ENCODE data around the gene CD3D. TPM values are rescaled to one million over a fixed set of nuclear protein-coding genes. Genes with fewer than 3 reads are reported as not detected.

CD3D gene
- polyA plus RNA-seq (2013, experiment 1 of 2), result not detected
- not detected for polyA plus RNA-seq (2013, experiment 2 of 2)

- Histone ChIP-seq H3K18ac (ENCODE audit: low read depth in 1 of 2, low read length in 2 of 2) (no peak within 1 kb of the TSS), H3K9ac (ENCODE audit: low read length) (no peak within 1 kb of the TSS), H4K8ac (ENCODE audit: low read length) (no peak within 1 kb of the TSS), H3K27ac (ENCODE audit: low read length, poor library complexity, severe bottlenecking) (no peak within 1 kb of the TSS), H4K91ac (ENCODE audit: low read length) (no peak within 1 kb of the TSS), H3K4me3 (ENCODE audit: insufficient read depth in 1 of 2, low read depth in 1 of 2, low read length in 2 of 2) (no peak within 1 kb of the TSS), H2BK15ac (ENCODE audit: low read depth, poor library complexity, severe bottlenecking) (no peak within 1 kb of the TSS), H2BK120ac (ENCODE audit: low read depth, low read length) (no peak within 1 kb of the TSS), H3K9me3 (ENCODE audit: control insufficient read depth, low read length) (no peaks in the 10 kb centered on the region), H2BK12ac (ENCODE audit: low read length in 2 of 2) (no peak within 1 kb of the TSS), H3K79me1 (replicated peaks; ENCODE audit: low read length, poor library complexity, severe bottlenecking) (no peaks in the 10 kb centered on the region), H2BK5ac (ENCODE audit: low read depth, low read length, poor library complexity, severe bottlenecking) (no peak within 1 kb of the TSS), H3K4me2 (ENCODE audit: low read length, poor library complexity, severe bottlenecking) (no peak within 1 kb of the TSS), H2AK5ac (ENCODE audit: low read length, severe bottlenecking) (no peak within 1 kb of the TSS), H2AFZ (ENCODE audit: low read depth, low read length) (no peak within 1 kb of the TSS), H3K14ac (ENCODE audit: low read length in 2 of 2) (peak within 1 kb of the TSS in 1 of 2 experiments; percentile 44), H3K27me3 (ENCODE audit: control insufficient read depth in 1 of 2, insufficient read depth in 1 of 2, low read length in 2 of 2) (peaks cover 53 to 78% of the 10 kb centered on the region in 2 experiments), H3K36me3 (ENCODE audit: control insufficient read depth in 1 of 2, insufficient read depth in 2 of 2, low read depth in 1 of 2, low read length in 2 of 2) (no peaks in the 10 kb centered on the region), H3K4ac (ENCODE audit: low read depth in 1 of 2, low read length in 2 of 2) (no peak within 1 kb of the TSS), H3K4me1 (ENCODE audit: control insufficient read depth, insufficient read depth, low read depth, low read length) (no peaks in the 10 kb centered on the region), H3K23ac (ENCODE audit: low read length in 2 of 2) (no peak within 1 kb of the TSS)
- 72% methylated on average over 11 of the region's 13 CpGs for WGBS
- no peak for DNase-seq
Measured at GRCh38 chr11:118342503-118343161, at the start of gene CD3D. CD3D (minus strand) TSS chr11:118342705; CDS start chr11:118342607, 98 bp downstream.

- no peak overlapping the region for H2BK15ac ChIP-seq (ENCODE audit: low read depth, poor library complexity, severe bottlenecking)
- no peaks in the 10 kb centered on the region for H3K9me3 ChIP-seq (ENCODE audit: control insufficient read depth, low read length)
- H2BK120ac ChIP-seq (ENCODE audit: low read depth, low read length), result no peak overlapping the region
- no peak overlapping the region for H2AFZ ChIP-seq (ENCODE audit: low read depth, low read length)
- no peak overlapping the region for H3K4ac ChIP-seq (ENCODE audit: low read depth in 1 of 2, low read length in 2 of 2)
- no peak overlapping the region for H3K9ac ChIP-seq (ENCODE audit: low read length)
- no peak overlapping the region for H4K8ac ChIP-seq (ENCODE audit: low read length)
- no peak overlapping the region for H2BK5ac ChIP-seq (ENCODE audit: low read depth, low read length, poor library complexity, severe bottlenecking)
- H3K79me1 ChIP-seq (replicated peaks; ENCODE audit: low read length, poor library complexity, severe bottlenecking), result peaks cover 2% of the 10 kb centered on the region
- H3K4me3 ChIP-seq (ENCODE audit: insufficient read depth in 1 of 2, low read depth in 1 of 2, low read length in 2 of 2), result no peak overlapping the region
- no peaks in the 10 kb centered on the region for H3K27me3 ChIP-seq (ENCODE audit: control insufficient read depth in 1 of 2, insufficient read depth in 1 of 2, low read length in 2 of 2)
- no peak for DNase-seq
- no peak overlapping the region for H3K18ac ChIP-seq (ENCODE audit: low read depth in 1 of 2, low read length in 2 of 2)
- H4K91ac ChIP-seq (ENCODE audit: low read length), result no peak overlapping the region
- no peak overlapping the region for H2AK5ac ChIP-seq (ENCODE audit: low read length, severe bottlenecking)
- no peaks in the 10 kb centered on the region for H3K4me1 ChIP-seq (ENCODE audit: control insufficient read depth, insufficient read depth, low read depth, low read length)
- 100% methylated on average over 1 of the region's 3 CpGs for WGBS
- H3K27ac ChIP-seq (ENCODE audit: low read length, poor library complexity, severe bottlenecking), result no peak overlapping the region
- H3K23ac ChIP-seq (ENCODE audit: low read length in 2 of 2), result no peak overlapping the region
- no peak overlapping the region for H3K14ac ChIP-seq (ENCODE audit: low read length in 2 of 2)
- H3K4me2 ChIP-seq (ENCODE audit: low read length, poor library complexity, severe bottlenecking), result no peak overlapping the region
- no peak overlapping the region for H2BK12ac ChIP-seq (ENCODE audit: low read length in 2 of 2)
- H3K36me3 ChIP-seq (ENCODE audit: control insufficient read depth in 1 of 2, insufficient read depth in 2 of 2, low read depth in 1 of 2, low read length in 2 of 2), result peaks cover 27 to 100% of the 10 kb centered on the region in 2 experiments
Measured at GRCh38 chr11:118383657-118384056, 41.2 kb upstream of the CD3D start.

GRCh38 chr11:118382954-118383353 is 40.4 kb upstream of the CD3D start:
- Histone ChIP-seq H4K91ac (ENCODE audit: low read length) (no peak overlapping the region), H3K14ac (ENCODE audit: low read length in 2 of 2) (no peak overlapping the region), H3K4me1 (ENCODE audit: control insufficient read depth, insufficient read depth, low read depth, low read length) (no peaks in the 10 kb centered on the region), H3K4me3 (ENCODE audit: insufficient read depth in 1 of 2, low read depth in 1 of 2, low read length in 2 of 2) (no peak overlapping the region), H3K9ac (ENCODE audit: low read length) (no peak overlapping the region), H3K27me3 (ENCODE audit: control insufficient read depth in 1 of 2, insufficient read depth in 1 of 2, low read length in 2 of 2) (no peaks in the 10 kb centered on the region), H3K27ac (ENCODE audit: low read length, poor library complexity, severe bottlenecking) (no peak overlapping the region), H2BK12ac (ENCODE audit: low read length in 2 of 2) (no peak overlapping the region), H3K79me1 (replicated peaks; ENCODE audit: low read length, poor library complexity, severe bottlenecking) (peaks cover 2% of the 10 kb centered on the region), H3K36me3 (ENCODE audit: control insufficient read depth in 1 of 2, insufficient read depth in 2 of 2, low read depth in 1 of 2, low read length in 2 of 2) (peaks cover 25 to 100% of the 10 kb centered on the region in 2 experiments), H2AFZ (ENCODE audit: low read depth, low read length) (no peak overlapping the region), H3K9me3 (ENCODE audit: control insufficient read depth, low read length) (no peaks in the 10 kb centered on the region), H3K18ac (ENCODE audit: low read depth in 1 of 2, low read length in 2 of 2) (no peak overlapping the region), H2AK5ac (ENCODE audit: low read length, severe bottlenecking) (no peak overlapping the region), H2BK15ac (ENCODE audit: low read depth, poor library complexity, severe bottlenecking) (no peak overlapping the region), H3K4ac (ENCODE audit: low read depth in 1 of 2, low read length in 2 of 2) (no peak overlapping the region), H3K23ac (ENCODE audit: low read length in 2 of 2) (no peak overlapping the region), H2BK5ac (ENCODE audit: low read depth, low read length, poor library complexity, severe bottlenecking) (no peak overlapping the region), H2BK120ac (ENCODE audit: low read depth, low read length) (no peak overlapping the region), H3K4me2 (ENCODE audit: low read length, poor library complexity, severe bottlenecking) (no peak overlapping the region), H4K8ac (ENCODE audit: low read length) (no peak overlapping the region)
- DNase-seq, result no peak
- WGBS, result 95% methylated on average over 3 of the region's 3 CpGs

GRCh38 chr11:118380571-118380970 is 38.1 kb upstream of the CD3D start:
- no peaks in the 10 kb centered on the region for H3K9me3 ChIP-seq (ENCODE audit: control insufficient read depth, low read length)
- H3K27ac ChIP-seq (ENCODE audit: low read length, poor library complexity, severe bottlenecking), result no peak overlapping the region
- H3K23ac ChIP-seq (ENCODE audit: low read length in 2 of 2), result no peak overlapping the region
- H2AK5ac ChIP-seq (ENCODE audit: low read length, severe bottlenecking), result no peak overlapping the region
- H3K4me3 ChIP-seq (ENCODE audit: insufficient read depth in 1 of 2, low read depth in 1 of 2, low read length in 2 of 2), result no peak overlapping the region
- no peak overlapping the region for H2BK120ac ChIP-seq (ENCODE audit: low read depth, low read length)
- H3K4me2 ChIP-seq (ENCODE audit: low read length, poor library complexity, severe bottlenecking), result no peak overlapping the region
- H3K79me1 ChIP-seq (replicated peaks; ENCODE audit: low read length, poor library complexity, severe bottlenecking), result peaks cover 2% of the 10 kb centered on the region
- no peak overlapping the region for H4K8ac ChIP-seq (ENCODE audit: low read length)
- no peaks in the 10 kb centered on the region for H3K27me3 ChIP-seq (ENCODE audit: control insufficient read depth in 1 of 2, insufficient read depth in 1 of 2, low read length in 2 of 2)
- no peak overlapping the region for H2AFZ ChIP-seq (ENCODE audit: low read depth, low read length)
- H3K4me1 ChIP-seq (ENCODE audit: control insufficient read depth, insufficient read depth, low read depth, low read length), result no peaks in the 10 kb centered on the region
- DNase-seq, result no peak
- H4K91ac ChIP-seq (ENCODE audit: low read length), result no peak overlapping the region
- H2BK12ac ChIP-seq (ENCODE audit: low read length in 2 of 2), result no peak overlapping the region
- H3K36me3 ChIP-seq (ENCODE audit: control insufficient read depth in 1 of 2, insufficient read depth in 2 of 2, low read depth in 1 of 2, low read length in 2 of 2), result peaks cover 33 to 96% of the 10 kb centered on the region in 2 experiments
- H3K18ac ChIP-seq (ENCODE audit: low read depth in 1 of 2, low read length in 2 of 2), result no peak overlapping the region
- H3K9ac ChIP-seq (ENCODE audit: low read length), result no peak overlapping the region
- no peak overlapping the region for H2BK5ac ChIP-seq (ENCODE audit: low read depth, low read length, poor library complexity, severe bottlenecking)
- H2BK15ac ChIP-seq (ENCODE audit: low read depth, poor library complexity, severe bottlenecking), result no peak overlapping the region
- H3K14ac ChIP-seq (ENCODE audit: low read length in 2 of 2), result no peak overlapping the region
- no peak overlapping the region for H3K4ac ChIP-seq (ENCODE audit: low read depth in 1 of 2, low read length in 2 of 2)
